ENCODE data around the gene IBA57.

Gene IBA57

GRCh38 chr1:228144993-228145343 is 20.6 kb upstream of the IBA57 start:
- no peak for TF ChIP-seq POLR2AphosphoS5 (IDR thresholded peaks at IDR 0.05; ENCODE audit: low read depth, low read length)
- TF ChIP-seq FOXP2 (optimal IDR thresholded peaks at IDR 0.05; ENCODE audit: borderline replicate concordance, extremely low read depth, extremely low read length, insufficient read depth): no peak
- TF ChIP-seq TAF1 (IDR thresholded peaks at IDR 0.05; ENCODE audit: borderline replicate concordance, insufficient read depth, low read length): no peak
- TF ChIP-seq SIN3A (IDR thresholded peaks at IDR 0.05; ENCODE audit: borderline replicate concordance, insufficient read depth, low read length): no peak

DNA sequence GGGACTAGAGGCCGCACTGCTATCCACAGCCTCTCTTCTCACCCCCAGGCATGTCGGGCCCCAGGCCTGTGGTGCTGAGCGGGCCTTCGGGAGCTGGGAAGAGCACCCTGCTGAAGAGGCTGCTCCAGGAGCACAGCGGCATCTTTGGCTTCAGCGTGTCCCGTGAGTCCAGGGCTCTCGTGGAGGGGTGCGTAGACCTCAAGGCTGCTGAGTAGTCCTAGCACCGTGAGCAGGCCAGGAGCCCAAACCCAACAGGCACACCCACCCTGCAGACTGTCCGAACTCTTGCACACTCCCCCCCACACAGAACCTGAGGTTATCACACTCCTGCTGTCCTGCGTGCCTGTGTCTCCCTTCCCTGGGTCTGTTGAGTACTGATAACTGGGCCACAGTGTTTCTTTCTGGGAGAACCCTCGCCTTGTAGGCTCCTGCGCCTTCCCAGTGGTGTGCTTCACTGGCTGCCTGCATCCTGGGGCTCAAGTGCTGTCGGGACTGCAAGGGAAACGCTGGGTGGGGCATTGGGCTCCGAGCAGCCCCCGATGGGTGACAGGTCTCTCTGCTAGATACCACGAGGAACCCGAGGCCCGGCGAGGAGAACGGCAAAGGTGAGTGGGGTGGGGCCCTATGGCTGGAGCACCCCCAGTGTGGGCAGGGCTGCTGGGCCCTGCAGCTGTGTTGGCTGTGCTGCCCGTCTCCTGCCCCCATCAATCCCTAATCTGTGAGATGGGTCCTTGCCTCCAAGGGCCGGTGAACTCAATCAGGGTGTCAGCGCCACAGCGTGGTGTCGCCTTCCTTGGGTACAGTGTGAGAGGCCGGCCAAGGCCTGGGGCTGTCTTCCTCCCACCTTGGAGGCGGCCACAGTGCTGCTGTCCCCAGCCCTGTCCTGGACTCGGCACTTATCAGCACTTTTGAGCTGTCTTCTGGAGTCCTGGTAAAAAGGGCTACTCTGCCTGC is 19.9 kb upstream of the IBA57 start:
- no peak for TF ChIP-seq POLR2AphosphoS5 (IDR thresholded peaks at IDR 0.05; ENCODE audit: low read depth, low read length)
- no peak for TF ChIP-seq FOXP2 (optimal IDR thresholded peaks at IDR 0.05; ENCODE audit: borderline replicate concordance, extremely low read depth, extremely low read length, insufficient read depth)
- TF ChIP-seq TAF1 (IDR thresholded peaks at IDR 0.05; ENCODE audit: borderline replicate concordance, insufficient read depth, low read length): no peak
- no peak for TF ChIP-seq REST (IDR thresholded peaks at IDR 0.05; ENCODE audit: insufficient read depth in 1 of 2, low read depth in 2 of 2, low read length in 2 of 2)
- no peak for TF ChIP-seq SIN3A (IDR thresholded peaks at IDR 0.05; ENCODE audit: borderline replicate concordance, insufficient read depth, low read length)

DNA sequence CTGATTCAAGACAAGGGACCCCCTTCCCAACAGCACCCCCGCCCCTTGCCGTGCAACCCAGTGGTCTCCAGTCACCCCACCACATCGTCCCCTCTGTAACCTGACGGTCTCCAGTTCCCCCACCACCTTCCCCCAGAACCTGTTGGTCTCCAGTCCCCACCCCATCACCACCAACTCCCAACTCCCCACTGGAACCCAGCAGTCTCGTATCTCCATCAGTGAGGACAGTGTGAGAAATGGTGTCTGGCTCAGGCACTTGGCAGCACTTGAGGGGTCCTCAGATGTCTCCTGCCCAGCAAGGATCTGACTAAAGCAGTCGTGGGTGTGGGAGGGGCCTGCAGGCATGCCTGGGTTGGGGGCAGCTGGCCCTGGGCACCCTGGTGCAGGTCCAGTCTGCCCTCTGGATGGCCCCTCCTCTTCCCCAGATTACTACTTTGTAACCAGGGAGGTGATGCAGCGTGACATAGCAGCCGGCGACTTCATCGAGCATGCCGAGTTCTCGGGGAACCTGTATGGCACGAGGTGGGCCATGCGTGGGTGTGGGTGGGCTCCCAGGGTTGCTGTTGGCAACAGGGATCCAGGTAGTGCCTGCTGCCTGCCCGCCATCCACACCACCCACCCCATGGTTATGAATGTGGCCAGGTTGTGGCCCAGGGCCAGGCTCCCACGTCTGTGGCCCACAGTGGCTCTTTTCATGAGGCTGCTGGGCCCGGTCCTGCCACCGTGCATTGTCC is 19.0 kb upstream of the IBA57 start:
- TF ChIP-seq FOXP2 (optimal IDR thresholded peaks at IDR 0.05; ENCODE audit: borderline replicate concordance, extremely low read depth, extremely low read length, insufficient read depth): no peak
- no peak for TF ChIP-seq TAF1 (IDR thresholded peaks at IDR 0.05; ENCODE audit: borderline replicate concordance, insufficient read depth, low read length)
- TF ChIP-seq REST (IDR thresholded peaks at IDR 0.05; ENCODE audit: insufficient read depth in 1 of 2, low read depth in 2 of 2, low read length in 2 of 2): no peak
- no peak for TF ChIP-seq SIN3A (IDR thresholded peaks at IDR 0.05; ENCODE audit: borderline replicate concordance, insufficient read depth, low read length)
- no peak for TF ChIP-seq POLR2AphosphoS5 (IDR thresholded peaks at IDR 0.05; ENCODE audit: low read depth, low read length)

GRCh38 chr1:228147151-228147693 is 18.4 kb upstream of the IBA57 start:
- no peak for TF ChIP-seq REST (IDR thresholded peaks at IDR 0.05; ENCODE audit: insufficient read depth in 1 of 2, low read depth in 2 of 2, low read length in 2 of 2)
- TF ChIP-seq FOXP2 (optimal IDR thresholded peaks at IDR 0.05; ENCODE audit: borderline replicate concordance, extremely low read depth, extremely low read length, insufficient read depth): no peak
- no peak for TF ChIP-seq TAF1 (IDR thresholded peaks at IDR 0.05; ENCODE audit: borderline replicate concordance, insufficient read depth, low read length)
- no peak for TF ChIP-seq SIN3A (IDR thresholded peaks at IDR 0.05; ENCODE audit: borderline replicate concordance, insufficient read depth, low read length)
- no peak for TF ChIP-seq POLR2AphosphoS5 (IDR thresholded peaks at IDR 0.05; ENCODE audit: low read depth, low read length)

DNA sequence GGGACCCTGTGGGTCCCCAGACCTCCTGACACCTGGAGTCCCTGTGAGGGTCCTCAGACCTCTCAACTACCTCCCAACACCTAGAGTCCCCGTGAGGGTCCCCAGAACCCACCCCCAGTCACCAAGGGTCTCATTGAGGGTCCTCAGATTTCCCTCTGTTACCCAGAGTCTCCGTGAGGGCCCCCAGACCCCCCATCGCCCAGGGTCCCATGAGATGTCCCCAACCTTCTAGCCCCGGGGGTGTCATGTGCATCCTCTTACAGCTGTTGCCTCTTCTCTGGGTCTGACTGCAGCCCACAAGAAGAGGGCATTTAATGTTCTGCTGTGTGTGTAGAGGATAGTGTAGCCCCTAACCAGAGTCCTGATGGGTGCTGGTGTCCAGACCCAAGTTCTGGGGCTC is 17.8 kb upstream of the IBA57 start:
- TF ChIP-seq TAF1 (IDR thresholded peaks at IDR 0.05; ENCODE audit: borderline replicate concordance, insufficient read depth, low read length) (no peak), FOXP2 (optimal IDR thresholded peaks at IDR 0.05; ENCODE audit: borderline replicate concordance, extremely low read depth, extremely low read length, insufficient read depth) (no peak), SIN3A (IDR thresholded peaks at IDR 0.05; ENCODE audit: borderline replicate concordance, insufficient read depth, low read length) (no peak), POLR2AphosphoS5 (IDR thresholded peaks at IDR 0.05; ENCODE audit: low read depth, low read length) (no peak), REST (IDR thresholded peaks at IDR 0.05; ENCODE audit: insufficient read depth in 1 of 2, low read depth in 2 of 2, low read length in 2 of 2) (no peak)

All from PFSK-1 (cell line).